ENCODE results near the gene HPN.

DNA sequence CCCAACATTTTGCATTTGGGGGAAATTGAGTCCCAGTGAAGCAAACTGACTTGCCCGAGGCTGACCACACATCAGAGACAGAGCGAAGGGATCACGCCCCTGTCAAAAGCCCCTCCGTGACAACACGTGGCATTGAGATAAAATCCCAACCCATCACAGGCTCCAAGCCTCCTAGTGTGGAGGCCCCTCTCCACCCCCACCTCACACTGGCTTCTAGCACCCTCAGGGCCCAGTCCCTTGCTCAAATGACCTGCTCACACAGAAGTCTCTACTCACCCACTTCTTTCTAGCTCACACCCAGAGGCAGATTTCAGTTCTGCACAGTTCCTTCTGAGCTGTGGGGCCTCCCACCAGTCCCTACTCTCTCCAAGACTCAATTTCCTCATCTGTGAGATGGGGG lies 10.3 kb downstream of the HPN start:
- TF ChIP-seq, protein P1, sequence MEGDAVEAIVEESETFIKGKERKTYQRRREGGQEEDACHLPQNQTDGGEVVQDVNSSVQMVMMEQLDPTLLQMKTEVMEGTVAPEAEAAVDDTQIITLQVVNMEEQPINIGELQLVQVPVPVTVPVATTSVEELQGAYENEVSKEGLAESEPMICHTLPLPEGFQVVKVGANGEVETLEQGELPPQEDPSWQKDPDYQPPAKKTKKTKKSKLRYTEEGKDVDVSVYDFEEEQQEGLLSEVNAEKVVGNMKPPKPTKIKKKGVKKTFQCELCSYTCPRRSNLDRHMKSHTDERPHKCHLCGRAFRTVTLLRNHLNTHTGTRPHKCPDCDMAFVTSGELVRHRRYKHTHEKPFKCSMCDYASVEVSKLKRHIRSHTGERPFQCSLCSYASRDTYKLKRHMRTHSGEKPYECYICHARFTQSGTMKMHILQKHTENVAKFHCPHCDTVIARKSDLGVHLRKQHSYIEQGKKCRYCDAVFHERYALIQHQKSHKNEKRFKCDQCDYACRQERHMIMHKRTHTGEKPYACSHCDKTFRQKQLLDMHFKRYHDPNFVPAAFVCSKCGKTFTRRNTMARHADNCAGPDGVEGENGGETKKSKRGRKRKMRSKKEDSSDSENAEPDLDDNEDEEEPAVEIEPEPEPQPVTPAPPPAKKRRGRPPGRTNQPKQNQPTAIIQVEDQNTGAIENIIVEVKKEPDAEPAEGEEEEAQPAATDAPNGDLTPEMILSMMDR (IDR thresholded peaks at IDR 0.05) = no peak
- no peak for TF ChIP-seq POLR2A (IDR thresholded peaks at IDR 0.05)
